Common myeloid progenitor, CD34-positive (primary cell): ENCODE results near the gene PACS1. TPM values are rescaled to one million over a fixed set of nuclear protein-coding genes. Genes with fewer than 3 reads are reported as not detected.
"Not testable (repeated sequence)": the region's sequence is repeated elsewhere in the genome, so short reads cannot be mapped to it uniquely, and the experiment has no call there.

Source experiments
- CTCF ChIA-PET: fragments of 350-600 bp; sonication (Branson Sonifier 250); formaldehyde crosslinking; loops from one replicate; lab custom pipeline; 2021; ENCODE audit warnings: antibody characterized with exemption; lab: Charles Lee
- POLR2A ChIA-PET: fragments of 350-600 bp; sonication (Branson Sonifier 250); formaldehyde crosslinking; loops from one replicate; lab custom pipeline; 2021; ENCODE audit warnings: antibody characterized with exemption; lab: Charles Lee
- DNase-seq, 3 donors: peaks; one replicate each; pipeline versions ENCODE4 v3.0.0 to v3.0.0-alpha.2; 2013
- H3K27ac ChIP-seq, 2 experiments: 1 replicate in 1 of 2; 2 replicates in 1 of 2; pipeline ENCODE4 v1.7.0; 2013; ENCODE audit warnings: inconsistent platforms in 2 of 2, low read length in 2 of 2, mild to moderate bottlenecking in 2 of 2, low read depth in 1 of 2, moderate library complexity in 1 of 2; ENCODE audit not compliant: severe bottlenecking in 2 of 2, insufficient read depth in 1 of 2, poor library complexity in 1 of 2
- H3K27me3 ChIP-seq, 5 experiments: replicated peaks in 2 of 5; 1 replicate in 3 of 5; 2 replicates in 2 of 5; pipeline versions ENCODE4 v1.6.1 to v1.7.0; 2013; ENCODE audit warnings: low read length in 4 of 5, mild to moderate bottlenecking in 2 of 5, moderate library complexity in 2 of 5, inconsistent platforms in 1 of 5; ENCODE audit not compliant: insufficient read depth in 5 of 5, control insufficient read depth in 4 of 5
- H3K36me3 ChIP-seq, 4 experiments: 1 replicate in 2 of 4; 2 replicates in 2 of 4; pipeline versions ENCODE4 v1.6.1 to v1.7.0; 2013; ENCODE audit warnings: low read length in 3 of 4, control low read depth in 1 of 4, mild to moderate bottlenecking in 1 of 4; ENCODE audit not compliant: control insufficient read depth in 4 of 4, insufficient read depth in 4 of 4
- H3K4me1 ChIP-seq, 4 experiments: 1 replicate in 3 of 4; 2 replicates in 1 of 4; pipeline versions ENCODE4 v1.6.1 to v1.7.1; 2013; ENCODE audit warnings: low read length in 3 of 4, mild to moderate bottlenecking in 3 of 4, control low read depth in 1 of 4, inconsistent platforms in 1 of 4, moderate library complexity in 1 of 4; ENCODE audit not compliant: control insufficient read depth in 4 of 4, insufficient read depth in 4 of 4; ENCODE audit errors: control extremely low read depth in 1 of 4
- H3K4me3 ChIP-seq, 7 experiments: 1 replicate in 4 of 7; 2 replicates in 3 of 7; pipeline versions ENCODE4 v1.5.1 to v1.7.0; 2013; ENCODE audit warnings: mild to moderate bottlenecking in 7 of 7, low read length in 6 of 7, moderate library complexity in 6 of 7, inconsistent platforms in 2 of 7, low read depth in 2 of 7, control low read depth in 1 of 7; ENCODE audit not compliant: insufficient read depth in 4 of 7, control insufficient read depth in 1 of 7; ENCODE audit errors: extremely low read depth in 1 of 7
- H3K9me3 ChIP-seq, 5 experiments: 1 replicate in 4 of 5; 2 replicates in 1 of 5; pipeline versions ENCODE4 v1.6.1 to v1.7.1; 2013; ENCODE audit warnings: low read length in 4 of 5, mild to moderate bottlenecking in 2 of 5, inconsistent platforms in 1 of 5, low read depth in 1 of 5, moderate library complexity in 1 of 5; ENCODE audit not compliant: control insufficient read depth in 4 of 5, insufficient read depth in 2 of 5; ENCODE audit errors: control extremely low read depth in 1 of 5
- whole genome bisulfite sequencing: methylation state at CpG from one replicate; pipeline ENCODE4 v1.1.5; 2013; ENCODE audit not compliant: insufficient coverage; 5-methylcytosine and 5-hydroxymethylcytosine counted together
- polyA plus RNA-seq: library from polyadenylated mRNA; unstranded; fragments of 120-200 nt; gene quantifications from one replicate; pipeline ENCODE4 v1.2.1, GENCODE V29; 2013

The PACS1 gene
- polyA plus RNA-seq = 71.3 TPM

GRCh38 chr11:66069715-66070603 lies at the start of gene PACS1:
Gene PACS1 (plus strand): TSS chr11:66070272. CDS start chr11:66070487, 215 bp downstream.
- 0% methylated on average over 100 of the region's 120 CpGs for WGBS
- peak within 1 kb of the TSS; percentile 38 to 83 for H3K27ac ChIP-seq
- ChIA-PET POLR2A (interaction anchor here (1.0 to 3.7 kb wide), 4 partner anchors 11 to 65 kb away, joined by 3 to 17 read pairs (median 5); partner anchors contain the start of gene SF3B2), CTCF (interaction anchor here (0.7 to 9.5 kb wide), 20 partner anchors 11 to 181 kb away, joined by 3 to 99 read pairs (median 8); partner anchors contain the start of genes GAL3ST3 and SF3B2)
- H3K9me3 ChIP-seq = no peaks in the 10 kb centered on the region
- peaks cover 22 to 60% (median 41%) of the 10 kb centered on the region in 4 experiments for H3K4me1 ChIP-seq
- DNase-seq = peak; percentile 82 to 92 (median 90)
- peak within 1 kb of the TSS; percentile 74 to 92 (median 88) for H3K4me3 ChIP-seq
- H3K36me3 ChIP-seq = peaks cover 9 to 53% (median 44%) of the 10 kb centered on the region in 4 experiments
- no peaks in the 10 kb centered on the region for H3K27me3 ChIP-seq

- Histone ChIP-seq H3K27ac (no peak overlapping the region), H3K4me1 (peaks cover 0 to 26% (median 23%) of the 10 kb centered on the region in 4 experiments), H3K4me3 (peak overlapping the region in 3 of 7 experiments; percentile 8 to 42 (median 26)), H3K27me3 (peaks cover 0 to 7% (median 0%) of the 10 kb centered on the region in 5 experiments), H3K9me3 (no peaks in the 10 kb centered on the region), H3K36me3 (no peaks in the 10 kb centered on the region)
- CTCF ChIA-PET = interaction anchor here (0.8 to 2.6 kb wide), 4 partner anchors 9 to 26 kb away, joined by 3 to 19 read pairs (median 6); partner anchors contain the start of gene CST6
- WGBS = 63% methylated on average over 19 of the region's 25 CpGs
- DNase-seq = peak; percentile 67 to 89 (median 84)
- POLR2A ChIA-PET = interaction anchor here (0.7 to 1.3 kb wide), 2 partner anchors 31 to 130 kb away, joined by 3 read pairs; partner anchors contain the start of genes CCDC85B and SF3B2
These were observed 49.3 kb upstream of the PACS1 start for GRCh38 chr11:66020618-66021357.

- WGBS = 29% methylated on average over 40 of the region's 46 CpGs
- POLR2A ChIA-PET = interaction anchor here (0.6 to 1.0 kb wide), 2 partner anchors 13 to 93 kb away, joined by 3 to 4 read pairs; no protein-coding TSS in a partner anchor
- peak overlapping the region in 3 of 7 experiments; percentile 19 to 56 (median 53) for H3K4me3 ChIP-seq
These were observed 47.5 kb upstream of the PACS1 start for GRCh38 chr11:66022401-66023185.

GRCh38 chr11:66023186-66023440 lies 47.0 kb upstream of the PACS1 start:
- POLR2A ChIA-PET, H3K27ac ChIP-seq, H3K4me3 ChIP-seq, H3K27me3 ChIP-seq, H3K9me3 ChIP-seq, H3K36me3 ChIP-seq, DNase-seq: not testable (repeated sequence)
- 76% methylated on average over 4 of the region's 5 CpGs for WGBS
- CTCF ChIA-PET = interaction anchor here (0.6 to 2.9 kb wide), 16 partner anchors 10 to 357 kb away, joined by 3 to 19 read pairs (median 4); partner anchors contain the start of genes BANF1, CST6 and EIF1AD
- H3K4me1 ChIP-seq = peaks cover 0 to 26% (median 23%) of the 10 kb centered on the region in 4 experiments

More at GRCh38 chr11:66022401-66023185, 47.5 kb upstream of the PACS1 start:
- Histone ChIP-seq H3K27me3 (peaks cover 0 to 7% (median 0%) of the 10 kb centered on the region in 5 experiments), H3K36me3 (no peaks in the 10 kb centered on the region), H3K4me1 (peaks cover 0 to 26% (median 23%) of the 10 kb centered on the region in 4 experiments), H3K9me3 (no peaks in the 10 kb centered on the region), H3K27ac (no peak overlapping the region)
- DNase-seq = peak; percentile 57 to 71 (median 68)
- CTCF ChIA-PET = interaction anchor here (0.6 to 2.9 kb wide), 30 partner anchors 8 to 384 kb away, joined by 3 to 19 read pairs (median 4); partner anchors contain the start of genes BANF1, CST6, EIF1AD and KAT5

- POLR2A ChIA-PET = interaction anchor here (0.9 kb wide), 1 partner anchor 19 kb away, joined by 3 read pairs; no protein-coding TSS in a partner anchor
These were observed 44.0 kb upstream of the PACS1 start, which contains the start of gene CATSPER1 for GRCh38 chr11:66026017-66026529. Gene CATSPER1 (minus strand): TSS chr11:66026479. CDS start chr11:66026379, 100 bp downstream.

More at GRCh38 chr11:66026017-66026529, 44.0 kb upstream of the PACS1 start, which contains the start of gene CATSPER1:
- H3K4me3 ChIP-seq = no peak within 1 kb of the TSS
- H3K9me3 ChIP-seq = no peaks in the 10 kb centered on the region
- 95% methylated on average over 18 of the region's 18 CpGs for WGBS
- CTCF ChIA-PET = interaction anchor here (3.0 to 4.2 kb wide), 2 partner anchors 11 to 18 kb away, joined by 10 to 21 read pairs; no protein-coding TSS in a partner anchor
- no peak for DNase-seq
- H3K27me3 ChIP-seq = peaks cover 0 to 7% (median 0%) of the 10 kb centered on the region in 5 experiments
- H3K4me1 ChIP-seq = peaks cover 0 to 18% (median 14%) of the 10 kb centered on the region in 4 experiments
- no peaks in the 10 kb centered on the region for H3K36me3 ChIP-seq
- no peak within 1 kb of the TSS for H3K27ac ChIP-seq
